IMR-90 (cell line): ENCODE results near the gene GSS.

Experiments
- CHD1 ChIP-seq: IDR thresholded peaks from 2 replicates; pipeline ENCODE4 v1.6.1; 2012; ENCODE audit warnings: low read depth, low read length, improper control_type of control experiment
- CTCF ChIP-seq: conservative IDR thresholded peaks from 2 replicates; pipeline ENCODE4 v1.5.1; 2012; ENCODE audit warnings: mild to moderate bottlenecking, low read depth, low read length, improper control_type of control experiment
- MXI1 ChIP-seq: IDR thresholded peaks from 2 replicates; pipeline ENCODE4 v1.6.1; 2012; ENCODE audit warnings: low read depth, mild to moderate bottlenecking, low read length, moderate library complexity, borderline replicate concordance
- NFE2L2 ChIP-seq: fragments of 150-350 bp; IDR thresholded peaks from 2 replicates; pipeline ENCODE4 v1.6.1; 2016; ENCODE audit warnings: low read depth, mild to moderate bottlenecking, low read length
- POLR2A ChIP-seq: IDR thresholded peaks from 2 replicates; pipeline ENCODE4 v1.6.1; 2012; ENCODE audit warnings: mild to moderate bottlenecking, low read depth, low read length
- RAD21 ChIP-seq: IDR thresholded peaks from 2 replicates; pipeline ENCODE4 v1.6.1; 2012; ENCODE audit warnings: low read length, improper control_type of control experiment
- RFX5 ChIP-seq: IDR thresholded peaks from 2 replicates; pipeline ENCODE4 v1.8.0; 2012; ENCODE audit warnings: low read depth, mild to moderate bottlenecking, low read length, moderate library complexity
- SMC3 ChIP-seq: fragments of 150-350 bp; IDR thresholded peaks from 2 replicates; pipeline ENCODE4 v1.6.1; 2016; ENCODE audit warnings: low read depth, mild to moderate bottlenecking, antibody characterized with exemption, low read length, moderate library complexity

DNA sequence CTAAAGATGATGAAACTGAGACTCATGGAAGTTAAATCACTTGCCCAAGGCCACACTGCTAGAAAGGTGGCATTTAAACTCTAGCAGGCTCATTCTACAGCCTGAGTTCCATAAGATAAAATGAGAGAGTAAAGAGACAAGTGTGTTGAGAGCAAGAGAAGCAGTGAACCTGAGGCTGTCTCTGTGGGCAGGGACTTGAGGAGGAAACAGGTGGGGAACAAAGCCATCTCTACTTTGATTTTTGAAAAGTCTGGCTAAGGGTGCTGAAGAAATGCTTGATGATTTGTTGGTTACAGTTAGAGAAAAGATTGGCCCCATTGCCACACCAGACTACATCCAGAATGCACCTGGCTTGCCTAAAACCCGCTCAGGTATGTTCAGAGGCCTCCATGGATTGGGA, 29.0 kb downstream of the GSS start:
- TF ChIP-seq NFE2L2 (no peak), CTCF (no peak), MXI1 (no peak), POLR2A (no peak), RAD21 (no peak), CHD1 (no peak), SMC3 (no peak), RFX5 (no peak)
